OCI-LY1 (cell line): ENCODE results near the gene GCN1.

Experiments used
- H2AFZ ChIP-seq: fragments of 200-600 bp; sonication (generic), shearing (Covaris generic); 2 replicates; pipeline ENCODE4 v1.6.0; 2014; ENCODE audit warnings: antibody characterized with exemption, mild to moderate bottlenecking, low read length
- H3F3A ChIP-seq: fragments of 200-600 bp; sonication (generic), shearing (Covaris generic); 2 replicates; pipeline ENCODE4 v1.6.0; 2014; ENCODE audit warnings: mild to moderate bottlenecking, antibody characterized with exemption, low read length, moderate library complexity; ENCODE audit not compliant: insufficient read depth
- H3K27ac ChIP-seq: fragments of 200-600 bp; sonication (generic); 2 replicates; pipeline ENCODE4 v1.5.1; 2014; ENCODE audit warnings: low read length, mixed run types, mild to moderate bottlenecking, low read depth; ENCODE audit not compliant: poor library complexity, severe bottlenecking
- H3K27me3 ChIP-seq: fragments of 200-600 bp; sonication (generic); 2 replicates; pipeline ENCODE4 v1.6.0; 2014; ENCODE audit warnings: antibody characterized with exemption, mild to moderate bottlenecking, low read length, moderate library complexity; ENCODE audit not compliant: insufficient read depth
- H3K36me3 ChIP-seq: fragments of 200-600 bp; sonication (generic); 2 replicates; pipeline ENCODE4 v1.6.1; 2014; ENCODE audit warnings: mild to moderate bottlenecking, antibody characterized with exemption, low read length, moderate library complexity, mixed read lengths; ENCODE audit not compliant: insufficient read depth
- H3K4me1 ChIP-seq: fragments of 200-600 bp; sonication (generic); 2 replicates; pipeline ENCODE4 v1.5.1; 2014; ENCODE audit warnings: mild to moderate bottlenecking, low read length, moderate library complexity; ENCODE audit not compliant: insufficient read depth, severe bottlenecking
- H3K4me2 ChIP-seq: fragments of 200-600 bp; sonication (generic), shearing (Covaris generic); 2 replicates; pipeline ENCODE4 v1.6.1; 2014; ENCODE audit warnings: low read length
- H3K4me3 ChIP-seq: fragments of 200-600 bp; sonication (generic); 2 replicates; pipeline ENCODE4 v1.5.1; 2014; ENCODE audit warnings: low read length, low read depth, mild to moderate bottlenecking, mixed read lengths; ENCODE audit not compliant: poor library complexity, severe bottlenecking
- H3K79me2 ChIP-seq: fragments of 200-600 bp; shearing (Covaris generic); 2 replicates; pipeline ENCODE4 v1.6.1; 2016; ENCODE audit warnings: mixed run types, low read length, mixed read lengths; ENCODE audit not compliant: insufficient read depth
- H3K9ac ChIP-seq: fragments of 200-600 bp; sonication (generic), shearing (Covaris generic); 2 replicates; pipeline ENCODE4 v1.6.1; 2014; ENCODE audit warnings: mild to moderate bottlenecking, low read length, mixed read lengths
- H3K9me2 ChIP-seq: fragments of 200-600 bp; sonication (generic), shearing (Covaris generic); 2 replicates; pipeline ENCODE4 v1.6.1; 2014; ENCODE audit warnings: low read depth, mild to moderate bottlenecking, low read length, mixed read lengths
- H3K9me3 ChIP-seq: fragments of 200-600 bp; shearing (Covaris generic); 2 replicates; pipeline ENCODE4 v1.6.1; 2014; ENCODE audit warnings: low read length, mixed read lengths
- H4K20me1 ChIP-seq: fragments of 200-600 bp; sonication (generic), shearing (Covaris generic); 2 replicates; pipeline ENCODE4 v1.6.0; 2016; ENCODE audit warnings: mild to moderate bottlenecking, low read length; ENCODE audit not compliant: insufficient read depth
- CTCF ChIP-seq: fragments of 200-600 bp; sonication (generic), shearing (Covaris generic); IDR thresholded peaks from 2 replicates; pipeline ENCODE4 v1.5.1; 2017; ENCODE audit warnings: mild to moderate bottlenecking, antibody characterized with exemption, low read length, moderate library complexity, mixed read lengths
- EZH2 ChIP-seq: fragments of 200-600 bp; sonication (generic), shearing (Covaris generic); IDR thresholded peaks from 2 replicates; pipeline ENCODE4 v1.8.0; 2017; ENCODE audit warnings: borderline replicate concordance, mixed run types, mild to moderate bottlenecking, antibody characterized with exemption, low read length, moderate library complexity, mixed read lengths

The GCN1 gene

GRCh38 chr12:120241561-120242274, 47.2 kb upstream of the GCN1 start:
- no peaks in the 10 kb centered on the region; the same call in 1 of the 2 replicates for H3K27me3 ChIP-seq
- no peak for TF ChIP-seq EZH2
- TF ChIP-seq CTCF = no peak
- H3K9ac ChIP-seq = no peak overlapping the region
- H4K20me1 ChIP-seq = no peaks in the 10 kb centered on the region
- no peak overlapping the region for H3K4me2 ChIP-seq
- H3K4me3 ChIP-seq = no peak overlapping the region
- H3K27ac ChIP-seq = no peak overlapping the region
- H3F3A ChIP-seq = no peaks in the 10 kb centered on the region
- no peaks in the 10 kb centered on the region for H3K9me2 ChIP-seq
- no peaks in the 10 kb centered on the region for H3K4me1 ChIP-seq
- H3K36me3 ChIP-seq = no peaks in the 10 kb centered on the region
- H3K79me2 ChIP-seq = no peaks in the 10 kb centered on the region
- no peaks in the 10 kb centered on the region for H3K9me3 ChIP-seq
- no peak overlapping the region for H2AFZ ChIP-seq

DNA sequence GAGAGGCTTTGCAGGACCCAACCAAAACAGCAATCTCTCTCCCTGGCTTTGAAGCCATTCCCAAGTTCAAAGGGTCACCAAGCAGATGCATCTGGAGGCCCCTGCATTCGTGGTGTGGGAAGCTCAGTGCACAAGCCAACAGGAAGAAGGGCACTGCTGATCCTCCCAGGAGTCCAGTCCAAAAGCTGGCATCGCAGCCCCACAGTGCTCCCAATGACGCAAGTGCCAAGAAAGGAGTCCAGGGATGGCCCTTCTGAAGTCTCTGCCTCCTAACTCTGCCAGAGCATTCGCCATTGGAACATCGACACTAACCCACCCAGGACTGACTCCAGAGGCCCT, 45.9 kb upstream of the GCN1 start:
- H4K20me1 ChIP-seq = no peaks in the 10 kb centered on the region
- no peaks in the 10 kb centered on the region for H3K36me3 ChIP-seq
- H3F3A ChIP-seq = no peaks in the 10 kb centered on the region
- H3K79me2 ChIP-seq = no peaks in the 10 kb centered on the region
- H3K27me3 ChIP-seq = no peaks in the 10 kb centered on the region; the same call in 1 of the 2 replicates
- no peak overlapping the region for H3K4me2 ChIP-seq
- H3K9me3 ChIP-seq = no peaks in the 10 kb centered on the region
- H3K27ac ChIP-seq = no peak overlapping the region
- no peak overlapping the region for H3K9ac ChIP-seq
- H3K9me2 ChIP-seq = no peaks in the 10 kb centered on the region
- H3K4me1 ChIP-seq = no peaks in the 10 kb centered on the region
- no peak overlapping the region for H2AFZ ChIP-seq
- no peak overlapping the region for H3K4me3 ChIP-seq
- no peak for TF ChIP-seq EZH2
- no peak for TF ChIP-seq CTCF

GRCh38 chr12:120239776-120240494, 45.4 kb upstream of the GCN1 start:
- Histone ChIP-seq H2AFZ (no peak overlapping the region), H3K4me3 (no peak overlapping the region), H4K20me1 (no peaks in the 10 kb centered on the region), H3K4me2 (no peak overlapping the region), H3K27ac (no peak overlapping the region), H3K36me3 (no peaks in the 10 kb centered on the region), H3F3A (no peaks in the 10 kb centered on the region), H3K9me2 (no peaks in the 10 kb centered on the region), H3K9me3 (no peaks in the 10 kb centered on the region), H3K9ac (no peak overlapping the region), H3K27me3 (no peaks in the 10 kb centered on the region; the same call in 1 of the 2 replicates), H3K79me2 (no peaks in the 10 kb centered on the region), H3K4me1 (no peaks in the 10 kb centered on the region)
- TF ChIP-seq EZH2 (no peak), CTCF (no peak)
